Stimulated activated CD8-positive, alpha-beta memory T cell treated with anti-CD3 and anti-CD28 coated beads, Interleukin-7, amount 100 ng/mL, for 1 hour (primary cell): Measurements from ENCODE around the gene FBXL20.
"Not testable (repeated sequence)": the region's sequence is repeated elsewhere in the genome, so short reads cannot be mapped to it uniquely, and the experiment has no call there.

ENCODE experiments used
- DNase-seq, 2 donors: peaks; one replicate each; pipeline ENCODE4 v3.0.0-alpha.2; 2020; ENCODE audit warnings: low read depth in 2 of 2

The FBXL20 gene

GRCh38 chr17:39385040-39385439 is 16.4 kb downstream of the FBXL20 start:
- no peak for DNase-seq

- no peak for DNase-seq
Measured at GRCh38 chr17:39380144-39380543, 21.3 kb downstream of the FBXL20 start.

GRCh38 chr17:39376434-39376833 is 25.0 kb downstream of the FBXL20 start:
- no peak for DNase-seq

- DNase-seq = not testable (repeated sequence)
Measured at GRCh38 chr17:39367805-39368204, 33.6 kb downstream of the FBXL20 start.

- no peak for DNase-seq
Measured at GRCh38 chr17:39365872-39366271, 35.6 kb downstream of the FBXL20 start.

- DNase-seq = no peak
Measured at GRCh38 chr17:39365242-39365641, 36.2 kb downstream of the FBXL20 start.

- DNase-seq = no peak
Measured at GRCh38 chr17:39364236-39365025, 37.0 kb downstream of the FBXL20 start.

GRCh38 chr17:39361064-39361463 is 40.4 kb downstream of the FBXL20 start:
- DNase-seq = no peak

- DNase-seq = no peak
Measured at GRCh38 chr17:39360537-39360936, 40.9 kb downstream of the FBXL20 start.

- DNase-seq = no peak
Measured at GRCh38 chr17:39359994-39360393, 41.4 kb downstream of the FBXL20 start.

- DNase-seq = no peak
Measured at GRCh38 chr17:39357986-39358385, 43.4 kb downstream of the FBXL20 start.

GRCh38 chr17:39357488-39357887 is 43.9 kb downstream of the FBXL20 start:
- no peak for DNase-seq

GRCh38 chr17:39352986-39353385 is 48.4 kb downstream of the FBXL20 start:
- no peak for DNase-seq

GRCh38 chr17:39352511-39352910 is 48.9 kb downstream of the FBXL20 start:
- DNase-seq = no peak

- DNase-seq = no peak
Measured at GRCh38 chr17:39351508-39351907, 49.9 kb downstream of the FBXL20 start.

- DNase-seq = no peak
Measured at GRCh38 chr17:39349246-39349645, 52.2 kb downstream of the FBXL20 start.

- DNase-seq = not testable (repeated sequence)
Measured at GRCh38 chr17:39346863-39347262, 54.6 kb downstream of the FBXL20 start.

GRCh38 chr17:39341541-39341940 is 59.9 kb downstream of the FBXL20 start:
- DNase-seq = no peak

- DNase-seq = no peak
Measured at GRCh38 chr17:39340731-39341130, 60.7 kb downstream of the FBXL20 start.

GRCh38 chr17:39339272-39339671 is 62.2 kb downstream of the FBXL20 start:
- no peak for DNase-seq

GRCh38 chr17:39337649-39338048 is 63.8 kb downstream of the FBXL20 start:
- DNase-seq = not testable (repeated sequence)

GRCh38 chr17:39335704-39336223 is 65.7 kb downstream of the FBXL20 start:
- DNase-seq = no peak

GRCh38 chr17:39334008-39334744 is 67.2 kb downstream of the FBXL20 start:
- DNase-seq = not testable (repeated sequence)
